ENCODE results near the gene GPSM3. TPM values are rescaled to one million over a fixed set of nuclear protein-coding genes. Genes with fewer than 3 reads are reported as not detected.
A peak's percentile ranks its signal among the peaks of the same experiment; 100 is the strongest.
"Not testable (repeated sequence)": the region's sequence is repeated elsewhere in the genome, so short reads cannot be mapped to it uniquely, and the experiment has no call there.

GPSM3 gene
- total and polyA plus RNA-seq, 2 donors from 2014 or later = 6.2 to 28.1 TPM

GRCh38 chr6:32194388-32194787 is 1.9 kb upstream of the GPSM3 start:
- no peak overlapping the region for H3K4me3 ChIP-seq (ENCODE audit: low read length in 3 of 3)
- peak overlapping the region in 1 of 2 donors; percentile 98 for H3K27ac ChIP-seq (ENCODE audit: low read depth in 2 of 2, low read length in 2 of 2)
- DNase-seq (peak in 1 of 5 donors; percentile 42), FAIRE-seq (no peak)
- no peaks in the 10 kb centered on the region for H3K9me3 ChIP-seq (ENCODE audit: control insufficient read depth in 2 of 3, insufficient read depth in 1 of 3, low read length in 3 of 3)
- H3K27me3 ChIP-seq (ENCODE audit: control insufficient read depth, insufficient read depth, low read length) = no peaks in the 10 kb centered on the region
- intact Hi-C loops (cut with DNase I) = no loop called here
- no peaks in the 10 kb centered on the region for H3K36me3 ChIP-seq (ENCODE audit: control insufficient read depth in 2 of 3, insufficient read depth in 3 of 3, low read length in 3 of 3)
- peaks cover 2 to 26% (median 19%) of the 10 kb centered on the region in 3 donors for H3K4me1 ChIP-seq (ENCODE audit: control insufficient read depth in 2 of 3, insufficient read depth in 2 of 3, low read depth in 1 of 3, low read length in 3 of 3)
- no peak for TF ChIP-seq CTCF (IDR thresholded peaks at IDR 0.05; ENCODE audit: borderline replicate concordance, extremely low read depth, insufficient read depth)
- no peak overlapping the region for H3K9ac ChIP-seq (ENCODE audit: low read length in 3 of 3)

GRCh38 chr6:32193096-32193495 is 653 bp upstream of the GPSM3 start:
- peak overlapping the region in 1 of 2 donors; percentile 75 for H3K27ac ChIP-seq (ENCODE audit: low read depth in 2 of 2, low read length in 2 of 2)
- H3K27me3 ChIP-seq (ENCODE audit: control insufficient read depth, insufficient read depth, low read length); intact Hi-C loops (cut with DNase I); H3K9me3 ChIP-seq (ENCODE audit: control insufficient read depth in 2 of 3, insufficient read depth in 1 of 3, low read length in 3 of 3); H3K36me3 ChIP-seq (ENCODE audit: control insufficient read depth in 2 of 3, insufficient read depth in 3 of 3, low read length in 3 of 3); FAIRE-seq: not testable (repeated sequence)
- H3K4me3 ChIP-seq (ENCODE audit: low read length in 3 of 3) = peak overlapping the region in 1 of 3 donors; percentile 43
- peaks cover 2 to 36% (median 19%) of the 10 kb centered on the region in 3 donors for H3K4me1 ChIP-seq (ENCODE audit: control insufficient read depth in 2 of 3, insufficient read depth in 2 of 3, low read depth in 1 of 3, low read length in 3 of 3)
- DNase-seq = peak in 1 of 5 donors; percentile 46
- peak overlapping the region in 1 of 3 donors; percentile 62 for H3K9ac ChIP-seq (ENCODE audit: low read length in 3 of 3)

GRCh38 chr6:32191696-32192607 is 491 bp downstream of the GPSM3 start:
- Histone ChIP-seq H3K4me1 (ENCODE audit: control insufficient read depth in 2 of 3, insufficient read depth in 2 of 3, low read depth in 1 of 3, low read length in 3 of 3) (peaks cover 2 to 32% (median 13%) of the 10 kb centered on the region in 3 donors), H3K27ac (ENCODE audit: low read depth in 2 of 2, low read length in 2 of 2) (peak overlapping the region; percentile 75 to 98), H3K27me3 (ENCODE audit: control insufficient read depth, insufficient read depth, low read length) (no peaks in the 10 kb centered on the region), H3K36me3 (ENCODE audit: control insufficient read depth in 2 of 3, insufficient read depth in 3 of 3, low read length in 3 of 3) (peaks cover 4 to 9% (median 5%) of the 10 kb centered on the region in 3 donors), H3K9ac (ENCODE audit: low read length in 3 of 3) (no peak overlapping the region), H3K9me3 (ENCODE audit: control insufficient read depth in 2 of 3, insufficient read depth in 1 of 3, low read length in 3 of 3) (no peaks in the 10 kb centered on the region), H3K4me3 (ENCODE audit: low read length in 3 of 3) (peak overlapping the region in 2 of 3 donors; percentile 11 to 42)
- DNase-seq (peak in 2 of 5 donors; percentile 73 to 78), FAIRE-seq (no peak)
- intact Hi-C loops (cut with DNase I) = no loop called here
- no peak for TF ChIP-seq CTCF (IDR thresholded peaks at IDR 0.05; ENCODE audit: borderline replicate concordance, extremely low read depth, insufficient read depth)

All from kidney (tissue), 14 donors.